HUES64 (cell line): Measurements from ENCODE around the gene P2RX3.

Source experiments
- H3K27ac ChIP-seq: 2 replicates; pipeline ENCODE4 v1.7.0; 2013; ENCODE audit warnings: low read depth, low read length, inconsistent platforms
- H3K27me3 ChIP-seq: 2 replicates; pipeline ENCODE4 v1.6.1; 2013; ENCODE audit warnings: mild to moderate bottlenecking, low read length; ENCODE audit not compliant: insufficient read depth
- H3K36me3 ChIP-seq: 2 replicates; pipeline ENCODE4 v1.6.1; 2013; ENCODE audit warnings: mild to moderate bottlenecking, low read length; ENCODE audit not compliant: insufficient read depth
- H3K4me1 ChIP-seq: 2 replicates; pipeline ENCODE4 v1.6.1; 2013; ENCODE audit warnings: mild to moderate bottlenecking, low read length, moderate library complexity; ENCODE audit not compliant: insufficient read depth
- H3K4me3 ChIP-seq: 2 replicates; pipeline ENCODE4 v1.5.1; 2013; ENCODE audit warnings: mild to moderate bottlenecking, low read length, moderate library complexity
- H3K9ac ChIP-seq: 2 replicates; pipeline ENCODE4 v1.6.1; 2013; ENCODE audit warnings: mild to moderate bottlenecking, low read depth, low read length
- H3K9me3 ChIP-seq: 2 replicates; pipeline ENCODE4 v1.6.1; 2013; ENCODE audit warnings: low read depth, low read length; ENCODE audit not compliant: insufficient read depth
- WGBS: fragments of 150-250, 120-280 bp; methylation state at CpG from one replicate; pipeline ENCODE4 v1.1.7; 2013; ENCODE audit warnings: missing lambda C conversion rate; 5-methylcytosine and 5-hydroxymethylcytosine counted together

The P2RX3 gene

GRCh38 chr11:57342702-57343101, 4.5 kb downstream of the P2RX3 start:
- H3K4me1 ChIP-seq = peaks cover 21% of the 10 kb centered on the region; the same call in 1 of the 2 replicates
- no peaks in the 10 kb centered on the region for H3K36me3 ChIP-seq
- 77% methylated on average over 11 of the region's 11 CpGs for WGBS

DNA sequence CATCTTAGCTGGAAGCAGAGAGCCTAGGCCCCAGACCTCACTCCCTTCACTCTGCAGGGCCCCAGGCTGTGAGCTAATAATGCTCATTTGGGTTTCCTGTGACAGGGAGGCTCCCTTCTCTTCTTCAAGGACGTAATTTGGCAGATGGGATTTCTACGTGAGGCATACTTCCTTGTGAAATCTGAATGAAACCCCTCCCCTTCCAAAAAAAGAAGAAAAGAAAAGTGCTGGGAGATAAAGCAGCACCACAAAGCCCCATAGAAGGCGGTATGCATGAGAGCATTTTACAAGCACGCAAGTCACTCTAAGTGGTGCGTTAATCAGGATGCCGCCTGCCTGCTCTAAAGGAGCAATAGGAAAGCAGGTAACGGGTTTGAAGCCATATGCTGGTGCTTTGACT, 5.7 kb downstream of the P2RX3 start:
- Histone ChIP-seq H3K9ac (no peak overlapping the region), H3K4me3 (no peak overlapping the region), H3K9me3 (no peaks in the 10 kb centered on the region), H3K4me1 (peaks cover 17% of the 10 kb centered on the region; the same call in 1 of the 2 replicates), H3K27me3 (0 out of 2 replicates have a peak, but pooled peaks cover 3% of the 10 kb centered on the region), H3K36me3 (no peaks in the 10 kb centered on the region), H3K27ac (no peak overlapping the region)
- WGBS = 70% methylated on average over 6 of the region's 7 CpGs

More at GRCh38 chr11:57342702-57343101, 4.5 kb downstream of the P2RX3 start:
- Histone ChIP-seq H3K27me3 (0 out of 2 replicates have a peak, but pooled peaks cover 3% of the 10 kb centered on the region), H3K9ac (no peak overlapping the region), H3K27ac (peak overlapping the region; percentile 18; the same call in 1 of the 2 replicates), H3K9me3 (no peaks in the 10 kb centered on the region), H3K4me3 (no peak overlapping the region)

DNA sequence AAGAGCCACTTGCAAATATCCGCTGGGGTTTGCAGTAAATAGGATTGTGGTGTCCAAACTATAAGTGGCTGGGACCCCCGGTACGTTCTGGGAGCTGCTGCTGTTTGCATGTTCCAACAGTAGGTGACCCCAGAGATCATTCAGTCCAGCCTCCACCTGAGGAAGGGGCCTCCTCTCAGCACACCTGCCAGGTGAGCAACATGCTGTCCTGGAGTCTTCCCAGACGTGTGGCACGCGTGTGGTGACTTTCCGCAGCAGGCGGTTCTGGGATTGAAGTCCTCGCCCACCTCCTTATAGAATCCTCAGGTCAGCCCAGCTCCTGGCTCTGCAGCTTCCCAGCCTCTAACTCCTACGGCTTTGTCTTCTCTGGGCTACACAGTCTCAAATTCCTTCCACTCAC, 6.7 kb downstream of the P2RX3 start:
- 92% methylated on average over 10 of the region's 10 CpGs for WGBS
- H3K27ac ChIP-seq = no peak overlapping the region
- H3K27me3 ChIP-seq = 0 out of 2 replicates have a peak, but pooled peaks cover 3% of the 10 kb centered on the region
- H3K9me3 ChIP-seq = no peaks in the 10 kb centered on the region
- H3K4me1 ChIP-seq = peaks cover 17% of the 10 kb centered on the region; the same call in 1 of the 2 replicates
- H3K4me3 ChIP-seq = no peak overlapping the region
- no peaks in the 10 kb centered on the region for H3K36me3 ChIP-seq
- H3K9ac ChIP-seq = no peak overlapping the region

GRCh38 chr11:57345555-57346211, 7.5 kb downstream of the P2RX3 start:
- Histone ChIP-seq H3K27ac (no peak overlapping the region), H3K9me3 (no peaks in the 10 kb centered on the region), H3K4me3 (no peak overlapping the region), H3K9ac (peak overlapping the region; percentile 32; the same call in 1 of the 2 replicates), H3K27me3 (0 out of 2 replicates have a peak, but pooled peaks cover 3% of the 10 kb centered on the region), H3K36me3 (no peaks in the 10 kb centered on the region), H3K4me1 (peaks cover 17% of the 10 kb centered on the region; the same call in 1 of the 2 replicates)
- 21% methylated on average over 11 of the region's 11 CpGs for WGBS

- 89% methylated on average over 9 of the region's 9 CpGs for WGBS
- Histone ChIP-seq H3K4me3 (no peak overlapping the region), H3K4me1 (peaks cover 17% of the 10 kb centered on the region; the same call in 1 of the 2 replicates), H3K27me3 (0 out of 2 replicates have a peak, but pooled peaks cover 3% of the 10 kb centered on the region), H3K27ac (no peak overlapping the region), H3K9me3 (no peaks in the 10 kb centered on the region), H3K9ac (no peak overlapping the region), H3K36me3 (no peaks in the 10 kb centered on the region)
These were observed 9.2 kb downstream of the P2RX3 start for GRCh38 chr11:57347336-57347735.

DNA sequence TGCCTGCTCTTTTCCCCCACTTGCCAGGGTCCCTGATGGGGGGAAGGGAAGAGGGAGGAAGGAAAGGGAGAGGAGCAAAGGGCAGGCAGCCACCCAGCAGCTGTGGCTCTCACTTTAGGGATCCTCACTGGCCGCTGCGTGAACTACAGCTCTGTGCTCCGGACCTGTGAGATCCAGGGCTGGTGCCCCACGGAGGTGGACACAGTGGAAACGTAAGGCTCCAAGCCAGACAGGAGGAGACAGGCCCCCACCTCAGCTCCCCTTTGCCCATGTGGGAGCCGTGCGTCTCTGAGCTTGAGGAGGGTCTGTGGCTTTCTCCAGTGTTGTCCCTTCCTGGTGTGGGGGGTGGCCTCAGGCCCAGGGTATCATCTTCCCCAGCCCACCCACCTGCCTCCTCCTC, 9.9 kb downstream of the P2RX3 start:
- no peaks in the 10 kb centered on the region for H3K9me3 ChIP-seq
- H3K4me3 ChIP-seq = no peak overlapping the region
- 77% methylated on average over 7 of the region's 7 CpGs for WGBS
- peaks cover 14% of the 10 kb centered on the region for H3K4me1 ChIP-seq
- 0 out of 2 replicates have a peak, but pooled peaks cover 3% of the 10 kb centered on the region for H3K27me3 ChIP-seq
- H3K9ac ChIP-seq = no peak overlapping the region
- H3K36me3 ChIP-seq = no peaks in the 10 kb centered on the region
- H3K27ac ChIP-seq = no peak overlapping the region

GRCh38 chr11:57348636-57349313, 10.6 kb downstream of the P2RX3 start:
- H3K9ac ChIP-seq = no peak overlapping the region
- H3K27ac ChIP-seq = no peak overlapping the region
- H3K4me3 ChIP-seq = no peak overlapping the region
- peaks cover 8% of the 10 kb centered on the region for H3K4me1 ChIP-seq
- WGBS = 92% methylated on average over 14 of the region's 14 CpGs
- H3K27me3 ChIP-seq = 0 out of 2 replicates have a peak, but pooled peaks cover 3% of the 10 kb centered on the region
- H3K36me3 ChIP-seq = no peaks in the 10 kb centered on the region
- no peaks in the 10 kb centered on the region for H3K9me3 ChIP-seq

- no peaks in the 10 kb centered on the region for H3K36me3 ChIP-seq
- H3K27ac ChIP-seq = no peak overlapping the region
- peaks cover 3% of the 10 kb centered on the region for H3K4me1 ChIP-seq
- H3K9me3 ChIP-seq = no peaks in the 10 kb centered on the region
- 0 out of 2 replicates have a peak, but pooled peaks cover 3% of the 10 kb centered on the region for H3K27me3 ChIP-seq
- H3K9ac ChIP-seq = peak overlapping the region; percentile 67
- 17% methylated on average over 31 of the region's 31 CpGs for WGBS
- H3K4me3 ChIP-seq = peak overlapping the region; percentile 53
These were observed 11.5 kb downstream of the P2RX3 start for GRCh38 chr11:57349491-57350274.

GRCh38 chr11:57353036-57353435, 14.9 kb downstream of the P2RX3 start:
- H3K27me3 ChIP-seq = no peaks in the 10 kb centered on the region
- no peak overlapping the region for H3K4me3 ChIP-seq
- no peaks in the 10 kb centered on the region for H3K9me3 ChIP-seq
- no peak overlapping the region for H3K9ac ChIP-seq
- 69% methylated on average over 5 of the region's 5 CpGs for WGBS
- H3K27ac ChIP-seq = no peak overlapping the region
- no peaks in the 10 kb centered on the region; the same call in 1 of the 2 replicates for H3K4me1 ChIP-seq
- H3K36me3 ChIP-seq = no peaks in the 10 kb centered on the region

DNA sequence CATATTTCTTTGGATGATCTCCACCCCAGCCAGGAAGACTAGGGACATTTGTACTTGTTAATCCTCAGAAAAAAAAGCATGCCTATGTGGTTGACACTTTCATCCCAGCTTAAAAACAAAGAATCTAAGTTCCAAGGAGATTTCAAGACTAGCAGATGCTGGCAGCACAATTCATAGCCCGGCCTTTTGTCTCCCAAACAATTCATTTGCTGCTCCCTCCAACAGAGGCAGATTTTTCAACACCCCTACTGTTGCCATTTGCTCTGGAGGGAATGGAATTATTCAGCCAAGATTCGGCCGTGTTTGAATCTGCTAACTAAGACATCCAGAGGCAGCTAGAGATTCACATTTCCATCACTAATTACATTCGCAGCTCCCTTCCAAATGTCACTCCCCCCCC, 15.3 kb downstream of the P2RX3 start:
- no peaks in the 10 kb centered on the region; the same call in 1 of the 2 replicates for H3K4me1 ChIP-seq
- no peaks in the 10 kb centered on the region for H3K9me3 ChIP-seq
- 59% methylated on average over 4 of the region's 4 CpGs for WGBS
- H3K9ac ChIP-seq = no peak overlapping the region
- H3K36me3 ChIP-seq = no peaks in the 10 kb centered on the region
- H3K27me3 ChIP-seq = no peaks in the 10 kb centered on the region
- H3K4me3 ChIP-seq = no peak overlapping the region
- no peak overlapping the region for H3K27ac ChIP-seq
